ENCODE results near the gene HOXC9.

HOXC9 gene

DNA sequence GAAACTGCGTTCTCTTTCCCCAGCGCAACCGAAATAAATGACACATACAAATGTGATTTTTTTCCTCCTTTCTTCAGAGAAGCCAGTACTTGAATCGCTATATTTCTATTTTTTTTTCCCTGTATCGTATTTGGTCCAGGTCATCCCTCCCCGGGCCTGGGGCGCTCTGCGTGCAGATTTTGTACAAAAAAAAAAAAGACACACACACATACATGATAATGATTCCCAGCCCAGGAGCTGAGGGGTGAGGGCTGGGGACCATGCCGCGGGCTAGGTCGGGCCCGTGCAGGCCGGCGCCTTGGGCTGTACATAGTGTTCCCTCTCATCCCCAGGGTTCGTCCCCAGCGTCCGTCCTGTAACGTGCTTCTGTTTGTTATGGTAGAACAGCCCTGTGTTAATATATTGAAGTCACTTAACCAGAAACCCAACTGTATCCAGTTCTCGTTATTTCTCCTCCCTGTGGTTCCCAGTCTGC lies 3.0 kb downstream of the HOXC9 start:
- no peak for DNase-seq

DNA sequence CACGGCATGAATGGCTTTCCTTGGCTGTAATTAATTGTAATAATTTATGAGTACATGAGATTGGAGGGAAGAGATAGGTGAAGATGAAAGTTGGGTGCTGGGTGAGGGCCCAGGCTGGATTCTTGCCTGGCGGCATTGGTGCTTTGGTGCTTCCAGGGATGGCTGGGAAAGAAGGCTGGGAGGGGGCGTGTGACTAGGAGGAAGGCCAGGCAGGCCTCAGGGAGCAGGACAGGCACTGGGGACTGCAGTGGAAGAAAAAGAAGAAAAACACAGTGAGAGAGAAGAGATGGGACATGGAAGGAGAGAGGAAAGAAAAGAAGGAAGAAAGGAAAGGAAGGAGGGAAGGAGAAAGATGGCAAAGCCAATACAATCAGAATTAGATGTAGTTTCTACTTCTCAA lies 3.7 kb downstream of the HOXC9 start:
- no peak for DNase-seq

GRCh38 chr12:54004063-54004840 lies 4.3 kb downstream of the HOXC9 start:
- DNase-seq: no peak

- DNase-seq: no peak
These were observed 5.0 kb downstream of the HOXC9 start for GRCh38 chr12:54004841-54005530.

DNA sequence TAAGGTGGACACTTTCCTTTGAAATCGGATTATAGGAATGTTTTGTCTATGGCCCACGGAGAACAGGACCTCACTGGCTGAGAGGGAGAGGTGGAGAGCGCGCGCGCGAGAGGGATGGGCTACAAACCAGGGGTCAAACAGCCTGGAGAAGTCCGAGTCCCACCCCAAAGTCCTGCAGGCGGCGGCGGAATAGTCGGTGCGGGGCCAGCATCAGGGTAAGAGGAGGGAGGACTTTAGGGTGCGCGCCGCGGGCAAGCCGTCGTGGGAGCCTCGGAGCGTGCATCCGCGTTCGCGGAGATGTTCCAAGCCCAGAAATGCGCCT lies 5.5 kb downstream of the HOXC9 start:
- DNase-seq: no peak

GRCh38 chr12:54005853-54006558 lies 6.0 kb downstream of the HOXC9 start:
- peak; percentile 74 for DNase-seq

DNA sequence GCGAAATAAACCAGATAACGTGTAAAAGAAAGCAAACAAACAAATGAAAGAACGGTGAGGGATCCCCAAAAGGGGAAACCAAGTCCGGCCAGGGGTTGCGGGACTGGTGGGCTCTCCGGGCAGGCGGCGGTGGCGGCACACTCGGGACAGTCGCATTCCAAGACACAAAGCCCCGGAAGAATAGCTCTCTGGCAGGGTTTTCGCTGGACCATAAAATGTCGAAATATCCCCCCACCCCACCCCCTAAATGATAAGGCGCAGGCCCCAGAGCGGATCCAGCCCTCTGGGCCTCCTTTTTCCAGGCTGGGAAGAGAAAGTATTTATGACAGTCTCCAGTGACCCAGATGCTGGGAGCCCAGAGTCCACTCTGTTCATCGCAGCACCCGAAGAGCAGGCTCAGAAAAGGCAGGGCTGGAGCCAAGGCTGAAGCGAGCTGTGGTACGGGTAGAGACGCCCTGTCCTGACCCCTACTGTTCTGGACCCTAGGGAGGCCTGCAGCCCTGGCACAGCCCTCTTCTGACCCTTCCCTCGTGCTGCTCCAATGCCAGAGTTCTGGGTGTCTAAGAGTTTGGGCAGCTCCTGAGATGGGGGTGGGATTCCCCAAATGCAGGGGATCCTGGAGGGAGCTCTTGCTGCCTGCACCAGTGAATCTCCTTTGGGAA lies 6.7 kb downstream of the HOXC9 start:
- no peak for DNase-seq

DNA sequence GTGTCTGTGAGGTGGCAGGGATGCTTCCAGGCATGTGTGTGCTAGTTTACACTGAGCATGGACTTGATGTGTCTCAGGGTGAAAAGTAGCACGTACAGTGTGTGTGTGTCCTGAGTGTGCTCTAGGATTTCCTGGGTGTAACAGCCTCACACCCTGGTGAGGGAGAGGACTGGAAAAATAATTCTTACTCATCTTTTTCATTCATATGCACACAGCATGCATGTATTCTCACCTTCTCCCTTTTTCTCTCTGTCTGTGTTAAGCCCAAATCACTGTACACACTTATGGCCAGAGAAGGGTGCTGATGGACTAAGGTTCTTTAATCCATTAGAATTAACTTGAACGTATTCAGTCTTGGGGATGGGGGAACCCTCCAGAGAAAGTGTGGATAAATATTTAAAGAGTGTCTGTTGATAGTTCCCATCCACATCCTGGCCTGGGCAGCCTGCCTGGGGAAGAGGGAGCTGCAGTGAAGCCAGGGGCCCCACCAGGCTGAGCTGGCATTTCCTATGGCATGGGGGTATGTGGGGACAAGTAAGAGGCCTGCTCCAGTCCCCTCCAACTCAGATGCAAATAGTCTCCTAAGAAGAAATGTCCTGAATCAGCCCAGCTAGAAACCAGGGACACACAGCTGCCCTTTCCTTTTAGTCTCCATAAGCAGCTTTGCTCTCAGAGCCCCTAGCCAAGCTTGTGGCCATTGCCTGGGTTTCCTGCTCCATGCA lies 7.7 kb downstream of the HOXC9 start:
- no peak for DNase-seq

DNA sequence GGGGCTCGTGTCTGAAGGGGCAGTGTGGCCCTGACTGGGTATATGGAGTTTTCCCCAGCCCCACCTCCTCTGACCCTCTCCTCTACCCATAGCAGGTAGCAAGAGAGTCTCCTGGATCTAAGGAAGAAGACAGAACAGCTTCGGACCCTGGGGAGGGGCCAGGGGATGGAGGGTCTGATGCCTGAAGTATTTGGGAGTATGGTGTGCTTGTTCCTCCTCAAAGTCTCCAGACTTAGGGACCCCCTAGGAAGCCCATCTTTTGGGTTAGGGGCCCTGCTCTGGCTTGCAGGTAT lies 8.2 kb downstream of the HOXC9 start:
- DNase-seq: no peak

GRCh38 chr12:54009171-54010052 lies 9.5 kb downstream of the HOXC9 start:
- no peak for DNase-seq

DNA sequence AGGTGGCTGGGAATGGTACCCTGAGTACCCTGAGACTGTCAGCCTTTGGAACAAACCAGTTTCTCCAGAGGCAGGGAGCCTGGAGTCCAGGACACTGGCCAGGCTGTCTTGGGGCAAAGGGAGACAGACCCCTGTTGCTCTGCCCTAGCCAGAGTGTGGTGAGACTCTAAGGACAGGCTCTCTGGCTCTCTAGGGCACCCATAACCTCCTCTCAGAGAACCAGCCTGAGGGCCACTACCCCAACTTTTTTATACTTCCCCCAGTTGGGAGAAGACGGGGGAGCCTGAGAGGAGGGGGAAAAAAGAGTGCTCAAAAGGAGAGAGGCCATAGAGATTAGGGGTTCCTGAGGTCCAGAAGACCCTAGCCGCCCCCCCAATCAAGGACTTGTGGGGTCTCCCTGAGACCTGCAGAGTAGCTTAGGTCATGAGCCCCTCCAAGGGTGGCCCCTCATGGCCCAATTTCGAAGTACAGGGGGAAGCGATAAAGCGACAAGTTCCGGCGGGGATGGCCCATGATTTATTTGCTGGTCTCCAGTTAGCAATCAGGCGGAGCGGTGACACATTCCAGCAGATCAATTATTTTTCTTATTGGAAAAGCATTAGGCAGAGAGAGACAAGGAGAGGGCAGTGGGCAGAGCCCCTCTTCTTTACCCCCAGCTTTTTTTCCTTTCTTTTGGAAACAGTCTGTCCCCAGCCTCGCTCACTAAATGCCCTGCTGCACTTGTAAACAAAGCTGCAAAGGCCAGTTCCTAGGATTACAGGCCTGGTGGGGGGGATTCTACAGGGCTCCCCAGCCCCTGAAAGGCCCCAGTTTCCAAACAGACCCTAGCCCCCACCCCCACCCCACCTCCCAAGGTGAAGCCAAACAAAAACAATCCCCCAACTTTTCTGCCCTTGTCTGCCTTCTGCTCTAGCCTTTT lies 10.4 kb downstream of the HOXC9 start:
- no peak for DNase-seq

DNA sequence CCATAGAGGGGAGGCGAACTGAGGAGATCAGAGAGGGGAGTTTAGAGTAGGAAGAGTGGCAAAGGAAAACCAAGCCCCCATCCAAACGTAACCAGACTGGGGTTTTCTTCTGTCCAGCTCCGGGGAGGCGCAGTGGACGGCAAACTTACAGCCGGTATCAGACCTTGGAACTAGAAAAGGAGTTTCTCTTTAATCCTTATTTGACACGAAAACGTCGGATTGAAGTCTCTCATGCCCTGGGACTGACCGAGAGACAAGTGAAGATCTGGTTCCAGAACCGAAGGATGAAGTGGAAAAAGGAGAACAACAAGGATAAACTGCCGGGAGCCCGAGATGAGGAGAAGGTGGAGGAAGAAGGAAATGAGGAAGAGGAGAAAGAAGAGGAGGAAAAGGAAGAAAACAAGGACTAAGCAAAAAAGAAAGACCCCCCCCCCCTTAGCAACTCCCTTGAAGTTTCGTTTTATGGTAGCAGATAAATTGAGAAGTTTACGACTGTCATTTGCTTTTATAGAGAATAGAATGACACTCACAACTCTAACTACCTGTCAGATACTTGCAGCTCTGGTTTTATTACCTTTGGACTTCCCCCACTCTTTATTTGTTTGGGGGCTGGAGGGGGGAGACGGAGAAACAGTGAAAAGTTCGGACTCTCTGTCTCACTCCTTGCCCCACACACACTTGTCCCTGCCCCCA lies 11.2 kb downstream of the HOXC9 start:
- DNase-seq: no peak

- DNase-seq: no peak
These were observed 11.9 kb downstream of the HOXC9 start for GRCh38 chr12:54011665-54012532.

DNA sequence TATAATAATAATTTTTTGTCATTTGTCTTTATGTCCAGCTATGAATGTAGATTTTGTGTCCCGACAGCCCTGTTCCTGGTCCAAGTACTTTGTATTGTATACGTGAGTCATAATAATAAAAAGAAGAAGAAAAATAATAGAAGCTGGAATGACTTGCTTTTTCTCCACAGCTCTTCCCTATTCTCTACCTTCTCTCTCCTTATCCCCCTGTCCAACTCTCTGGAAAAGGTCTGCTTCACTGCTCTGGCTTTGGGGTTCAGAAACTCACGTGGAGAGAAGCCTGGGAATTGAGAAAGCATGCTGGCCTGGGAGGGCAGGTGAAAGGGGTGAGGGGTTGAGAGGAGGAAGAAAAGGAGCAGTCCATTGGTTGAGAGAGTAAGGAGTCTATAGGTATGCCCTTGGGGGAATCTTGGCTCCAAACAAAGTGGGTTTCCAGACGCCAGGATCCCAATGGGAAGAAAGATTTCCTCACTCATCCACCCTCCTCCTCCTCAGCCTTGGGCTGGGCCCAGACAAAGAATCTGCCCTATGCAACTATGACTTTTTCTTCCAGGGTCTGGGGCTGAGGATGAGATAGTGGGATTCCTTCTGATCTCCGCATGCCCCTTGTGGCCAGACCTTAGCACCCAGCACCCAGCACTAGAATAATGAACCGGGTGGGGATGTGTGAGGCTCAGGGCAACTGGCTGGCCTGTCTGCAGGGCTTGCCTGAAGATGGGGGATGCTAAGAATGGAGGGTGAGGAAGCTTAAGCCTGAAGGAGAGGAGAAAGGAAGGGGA lies 12.9 kb downstream of the HOXC9 start:
- no peak for DNase-seq

GRCh38 chr12:54014377-54015017 lies 14.5 kb downstream of the HOXC9 start:
- DNase-seq: no peak

DNA sequence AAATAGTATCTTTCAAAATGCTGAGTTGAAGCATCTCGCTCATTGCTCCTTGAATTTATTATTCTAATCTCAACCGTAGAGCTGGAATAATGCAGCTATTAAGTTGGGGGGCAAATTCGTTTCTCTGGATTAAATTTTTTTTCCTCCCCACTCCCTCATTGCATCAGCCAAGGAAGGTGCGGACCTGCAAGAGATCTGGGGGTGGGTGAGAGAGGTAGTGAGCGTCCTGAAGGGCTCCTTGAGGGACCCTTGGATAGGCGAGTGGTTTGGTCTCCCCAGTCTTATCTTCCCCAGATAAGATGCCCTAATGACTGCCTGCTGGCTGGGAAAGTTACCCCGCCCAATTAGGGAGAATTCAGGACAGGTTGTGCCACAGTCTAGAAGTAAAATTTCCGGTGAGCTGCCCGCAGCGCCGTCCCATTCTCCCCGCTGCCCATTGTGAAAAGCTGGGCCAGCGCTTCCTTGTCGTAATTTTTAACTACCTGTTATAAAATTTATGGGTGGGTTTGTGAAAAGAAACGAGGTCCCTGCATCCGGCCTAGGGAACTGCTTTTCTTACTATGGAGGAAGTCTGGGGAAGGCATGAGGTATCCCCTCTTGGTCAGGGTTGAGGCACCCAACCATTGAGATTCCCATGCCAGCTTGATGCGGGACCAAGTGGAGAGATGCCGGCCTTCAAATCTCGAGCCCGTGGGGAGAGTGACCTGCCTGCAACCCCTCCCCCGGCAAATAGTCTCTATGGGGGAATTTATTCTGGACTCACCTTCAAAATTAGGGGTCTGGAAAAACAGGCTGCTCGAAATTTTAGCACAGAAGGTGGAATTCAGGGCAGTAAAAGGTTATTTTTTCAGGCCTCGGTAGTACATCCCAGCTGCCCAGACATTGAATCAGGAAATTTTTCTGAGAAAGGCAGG lies 15.3 kb downstream of the HOXC9 start:
- DNase-seq: no peak

DNA sequence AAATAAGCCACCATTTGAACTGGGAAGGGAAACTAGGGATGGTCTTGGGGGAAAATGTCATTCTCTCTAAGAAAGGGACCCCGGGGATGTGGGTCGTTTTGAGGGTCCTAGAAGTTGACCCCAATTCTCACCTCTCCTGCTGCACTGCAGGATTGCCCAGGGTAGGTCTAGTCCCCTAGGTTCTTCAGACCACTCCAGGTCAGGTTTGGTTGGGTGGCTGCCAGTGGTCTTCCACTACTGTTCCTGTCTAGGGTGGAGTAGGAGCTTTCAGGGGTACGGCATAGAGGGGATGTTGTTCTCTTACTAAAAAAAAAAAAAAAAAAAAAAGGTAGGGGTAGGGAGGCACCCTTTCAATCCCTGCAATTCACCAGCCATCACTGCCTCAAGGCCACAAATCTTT lies 16.1 kb downstream of the HOXC9 start:
- no peak for DNase-seq

All from CD4-positive, alpha-beta T cell treated with Interleukin-15 for 1 hour (primary cell).